Suppressor macrophage treated with lipopolysaccharide for 4 hours (primary cell): ENCODE results near the gene ZNF579.
"Not testable (repeated sequence)": the region's sequence is repeated elsewhere in the genome, so short reads cannot be mapped to it uniquely, and the experiment has no call there.

Experiments used
- DNase-seq: peaks from one replicate; pipeline ENCODE4 v3.0.0-alpha.2; 2020

The ZNF579 gene

DNA sequence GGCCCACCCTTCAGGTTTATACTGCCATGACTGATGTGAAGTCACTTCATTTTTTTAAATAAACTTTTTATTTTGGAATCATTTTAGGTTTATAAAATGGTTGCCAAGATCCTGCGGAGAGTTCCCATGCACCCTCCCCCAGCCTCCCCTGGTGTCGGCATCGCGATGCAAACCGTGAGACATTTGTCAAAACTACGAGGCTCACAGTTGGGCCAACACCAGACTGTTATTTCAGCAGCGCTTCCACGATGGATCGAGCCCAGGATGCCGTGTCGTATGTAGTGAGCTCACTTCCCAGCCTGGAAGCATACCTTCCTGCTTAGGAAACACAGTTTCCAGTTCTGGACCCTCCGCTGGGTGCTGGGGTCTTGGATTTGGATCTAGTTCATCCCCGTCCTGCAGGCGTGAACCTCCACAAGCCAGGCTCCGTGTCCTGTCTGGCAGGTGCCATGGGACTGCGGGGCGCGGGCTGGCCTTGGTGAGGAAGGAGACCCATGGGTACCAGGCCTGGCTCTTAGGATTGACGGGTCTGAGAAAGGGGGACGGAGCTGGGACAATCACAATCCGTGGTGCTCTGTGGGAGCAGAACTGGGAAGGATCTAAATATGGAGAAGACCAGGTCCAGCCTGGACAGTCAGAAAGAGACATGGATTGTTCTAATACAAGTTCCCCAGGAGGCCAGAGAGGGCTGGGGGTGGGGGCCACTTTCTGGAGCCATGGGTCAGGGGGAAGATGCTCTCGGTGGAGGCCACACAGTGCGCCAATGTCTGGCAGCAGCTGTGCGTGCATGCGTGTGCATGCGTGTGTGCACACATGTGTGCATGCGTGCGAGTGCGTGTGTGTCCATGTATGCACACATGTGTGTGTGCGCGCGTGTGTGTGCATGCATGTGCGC lies 41.3 kb downstream of the ZNF579 start:
- DNase-seq, result no peak

- DNase-seq, result no peak
These were observed 42.5 kb downstream of the ZNF579 start for GRCh38 chr19:55538132-55538531.

DNA sequence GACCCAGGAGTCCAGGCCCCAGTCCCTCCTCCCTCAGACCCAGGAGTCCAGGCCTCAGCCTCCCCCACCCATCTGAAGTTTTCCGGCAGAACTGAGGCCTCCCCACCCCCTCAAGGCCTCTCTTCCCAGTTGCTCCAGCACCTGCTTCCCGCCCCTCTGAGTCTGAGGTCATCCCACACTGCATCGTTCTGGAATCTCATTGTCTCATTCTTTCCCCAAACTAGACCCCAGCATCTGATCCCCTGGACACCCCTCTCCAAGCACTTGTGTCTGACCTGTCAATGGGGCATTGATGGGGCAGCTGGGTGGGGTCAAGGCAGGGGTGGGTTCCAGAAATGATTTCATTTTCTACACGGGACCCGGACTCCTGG lies 42.9 kb downstream of the ZNF579 start:
- DNase-seq, result no peak

DNA sequence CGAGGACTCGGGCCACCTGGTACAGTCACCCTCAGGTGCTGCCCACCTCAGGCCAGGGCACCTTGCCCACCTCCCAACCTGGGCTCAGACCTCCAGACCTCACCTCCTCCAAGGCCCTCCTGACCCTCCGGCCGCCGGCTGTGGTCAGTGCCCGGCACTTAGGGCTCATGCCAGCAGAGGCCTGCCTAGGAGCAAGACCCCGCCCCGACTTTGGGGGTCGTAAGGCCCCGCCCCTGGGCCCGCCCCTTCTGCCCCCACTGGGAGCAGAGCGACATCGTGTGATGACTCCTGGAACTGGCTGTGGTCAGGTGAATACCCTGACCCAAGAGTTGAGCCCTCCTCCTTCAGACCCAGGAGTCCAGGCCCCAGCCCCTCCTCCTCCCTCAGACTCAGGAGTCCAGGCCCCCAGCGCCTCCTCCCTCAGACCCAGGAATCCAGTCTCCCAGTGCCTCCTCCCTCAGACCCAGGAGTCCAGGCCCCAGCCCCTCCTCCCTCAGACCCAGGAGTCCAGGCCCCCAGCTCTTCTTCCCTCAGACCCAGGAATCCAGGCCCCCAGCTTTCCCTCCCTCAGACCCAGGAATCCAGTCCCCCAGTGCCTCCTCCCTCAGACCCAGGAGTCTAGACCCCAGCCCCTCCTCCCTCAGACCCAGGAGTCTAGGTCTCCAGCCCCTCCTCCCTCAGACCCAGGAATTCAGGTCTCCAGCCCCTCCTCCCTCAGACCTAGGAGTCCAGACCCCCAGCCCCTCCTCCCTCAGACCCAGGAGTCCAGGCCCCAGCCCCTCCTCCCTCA lies 43.5 kb downstream of the ZNF579 start, which contains the start of gene SBK2:
Gene SBK2 (minus strand): TSS at position 183 of the 790 bp plus-strand sequence. CDS start 839 bp downstream, outside the sequence.
- no peak for DNase-seq

DNA sequence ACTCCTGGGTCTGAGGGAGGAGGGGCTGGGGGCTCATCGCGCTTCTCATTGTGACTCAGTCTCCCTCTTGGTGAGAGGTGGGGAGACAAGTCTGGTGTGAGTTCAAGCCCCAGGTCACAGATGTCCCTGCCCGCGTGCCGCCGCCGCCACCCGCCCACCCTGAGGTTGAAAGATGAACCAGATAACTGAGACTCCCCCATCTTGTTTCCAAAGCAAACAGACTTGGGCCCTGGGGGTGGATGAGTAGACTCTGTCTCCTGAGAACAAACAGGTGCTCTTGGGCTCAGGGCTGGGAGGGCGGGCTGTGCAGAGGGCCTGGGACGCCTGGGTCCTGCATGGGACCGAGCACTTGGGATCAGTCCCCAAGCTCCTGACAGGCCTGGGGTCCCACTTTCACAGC lies 44.3 kb downstream of the ZNF579 start:
- DNase-seq, result no peak

GRCh38 chr19:55535965-55536350 lies 44.7 kb downstream of the ZNF579 start:
- DNase-seq, result no peak

- DNase-seq, result peak; percentile 21
These were observed 45.3 kb downstream of the ZNF579 start for GRCh38 chr19:55535173-55535964.

DNA sequence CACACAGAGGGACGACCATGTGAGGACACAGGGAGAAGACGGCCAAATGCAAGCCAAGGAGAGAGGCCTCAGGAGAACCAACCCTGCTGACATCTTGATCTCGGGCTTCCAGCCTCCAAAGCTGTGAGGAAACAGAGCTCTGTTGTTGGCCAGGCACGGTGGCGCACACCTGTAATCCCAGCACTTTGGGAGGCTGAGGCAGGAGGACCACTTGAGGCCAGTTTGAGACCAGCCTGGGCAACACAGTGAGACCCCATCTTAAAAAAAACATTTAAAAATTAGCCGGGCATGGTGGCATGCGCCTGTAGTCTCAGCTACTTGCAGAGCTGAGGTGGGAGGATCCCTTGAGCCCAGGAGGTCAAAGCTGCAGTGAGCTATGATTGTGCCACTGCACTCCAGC lies 46.4 kb downstream of the ZNF579 start:
- DNase-seq, result not testable (repeated sequence)

GRCh38 chr19:55530996-55531395 lies 49.7 kb downstream of the ZNF579 start:
- no peak for DNase-seq

DNA sequence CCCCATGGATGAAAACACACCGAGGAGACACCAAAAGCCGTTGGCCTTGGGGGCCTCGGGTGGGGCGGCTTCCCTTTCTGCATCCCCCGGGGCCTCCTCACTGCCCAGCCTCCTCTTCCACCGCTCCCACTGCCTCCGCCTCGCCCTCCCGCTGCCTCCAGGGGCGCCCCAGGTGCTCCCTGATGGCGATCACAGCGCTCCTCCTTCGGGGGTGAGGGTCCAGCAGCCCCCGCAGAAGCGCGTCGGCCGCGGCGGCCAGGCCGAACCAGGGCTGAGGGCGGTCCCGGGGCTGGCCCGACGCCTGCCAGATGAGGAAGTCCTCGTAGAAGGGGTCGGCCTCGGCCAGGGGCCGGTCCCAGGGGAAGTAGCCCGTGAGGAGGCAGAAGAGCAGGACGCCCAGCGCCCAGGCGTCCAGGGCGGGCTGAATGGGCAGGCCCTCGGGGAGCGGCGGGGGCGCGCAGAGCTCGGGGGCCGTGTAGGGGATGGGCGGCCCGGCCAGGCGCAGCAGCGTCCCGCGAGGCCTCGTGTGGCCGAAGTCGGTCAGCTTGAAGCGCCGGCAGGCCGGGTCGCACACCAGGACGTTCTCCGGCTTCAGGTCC lies 50.9 kb downstream of the ZNF579 start:
- no peak for DNase-seq

GRCh38 chr19:55528030-55528803 lies 52.4 kb downstream of the ZNF579 start:
- no peak for DNase-seq

DNA sequence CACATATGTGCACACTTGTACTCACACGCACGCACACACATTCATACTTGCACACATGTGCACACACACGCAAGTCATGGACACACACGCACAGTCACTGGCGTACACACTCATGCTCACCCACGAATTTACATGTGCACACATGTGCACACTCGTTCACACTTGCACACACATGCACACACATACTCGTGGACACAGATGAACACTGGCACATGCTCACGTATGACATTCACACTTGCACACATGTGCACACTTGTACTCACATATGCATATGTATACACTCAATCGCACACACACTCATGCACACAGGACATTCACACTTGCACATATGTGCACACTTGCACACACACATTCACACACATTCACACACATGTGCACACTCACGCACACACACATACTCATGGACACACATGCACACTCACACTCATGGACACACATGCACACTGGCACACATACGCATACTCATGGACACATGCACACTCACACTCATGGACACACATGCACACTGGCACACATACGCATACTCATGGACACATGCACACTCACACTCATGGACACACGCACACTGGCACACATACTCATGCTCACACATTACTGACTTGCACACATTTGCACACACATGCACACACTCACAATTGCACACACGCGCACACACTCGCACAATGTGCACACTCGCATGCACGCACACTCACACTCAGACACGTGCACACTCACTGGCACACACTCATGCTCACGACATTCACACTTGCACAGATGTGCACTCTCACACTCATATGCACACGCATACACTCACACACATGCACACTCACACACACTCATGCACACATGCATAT lies 53.2 kb downstream of the ZNF579 start:
- DNase-seq, result no peak
